Mesenteric fat pad (tissue), 1 donor: ENCODE measurements around the gene ADGRL1. TPM values are rescaled to one million over a fixed set of nuclear protein-coding genes. Genes with fewer than 3 reads are reported as not detected.

Experiments used
- DNase-seq: peaks from one replicate; pipeline ENCODE4 v3.0.0-alpha.2; 2020; ENCODE audit warnings: low spot score
- total RNA-seq: library from RNA; stranded (reverse); fragmentation: NEBNext Ultra II Directional; extraction: Animal tissue kit (Norgen Biotek cat#: 25700); gene quantifications from one replicate; pipeline ENCODE4 v1.2.1, GENCODE V29; 2021
- donor health status: DM: yes; HTN: yes; CAD: no.

ADGRL1 gene
- total RNA-seq, 1 donor from 2014 or later = 27.1 TPM

DNA sequence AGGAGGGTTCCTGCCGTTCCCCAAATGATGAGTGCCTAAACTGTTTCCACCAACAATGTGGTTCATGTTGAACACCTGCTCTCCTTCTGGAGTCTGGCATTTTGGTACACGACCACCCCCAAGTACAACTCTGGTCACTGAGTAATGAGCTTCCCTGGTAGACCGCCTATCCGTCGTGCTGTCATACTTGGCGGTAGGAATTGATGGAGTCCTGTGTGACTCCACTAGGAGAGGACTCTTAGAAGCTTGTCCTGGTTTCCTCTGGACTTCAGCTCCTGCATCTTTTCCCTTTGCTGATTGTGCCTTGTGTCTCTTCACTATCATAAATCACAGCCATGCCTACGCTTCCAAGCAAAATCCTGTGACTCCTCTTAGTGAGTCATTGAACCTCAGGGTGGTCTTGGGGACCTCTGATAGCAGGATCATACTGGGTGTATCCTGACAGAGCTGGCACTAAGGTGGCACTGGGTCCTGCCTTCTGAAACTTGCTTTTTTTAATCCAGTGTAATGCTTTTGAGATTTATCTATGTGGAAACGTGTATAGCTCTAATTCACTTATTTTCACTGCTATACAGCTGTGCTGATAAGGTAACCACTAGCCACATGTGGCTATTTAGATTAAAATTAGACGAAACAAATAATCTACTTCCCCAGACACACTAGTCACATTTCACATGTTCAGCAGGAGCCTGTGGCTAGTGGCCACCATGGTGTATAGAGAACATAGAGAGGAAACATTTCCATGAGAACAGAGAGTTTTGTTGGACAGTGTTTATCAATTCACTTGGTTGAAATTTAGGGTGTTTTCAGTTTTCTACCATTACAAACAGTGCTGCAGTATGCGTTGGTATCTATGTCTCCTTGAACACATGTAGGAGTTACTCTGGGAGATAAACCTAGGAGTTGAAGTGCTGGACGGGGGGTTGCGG, 63.4 kb downstream of the ADGRL1 start:
- no peak for DNase-seq

GRCh38 chr19:14141041-14141440, 64.9 kb downstream of the ADGRL1 start:
- DNase-seq = no peak

GRCh38 chr19:14139944-14140343, 66.0 kb downstream of the ADGRL1 start:
- no peak for DNase-seq

GRCh38 chr19:14138576-14139265, 67.2 kb downstream of the ADGRL1 start:
- DNase-seq = no peak

DNA sequence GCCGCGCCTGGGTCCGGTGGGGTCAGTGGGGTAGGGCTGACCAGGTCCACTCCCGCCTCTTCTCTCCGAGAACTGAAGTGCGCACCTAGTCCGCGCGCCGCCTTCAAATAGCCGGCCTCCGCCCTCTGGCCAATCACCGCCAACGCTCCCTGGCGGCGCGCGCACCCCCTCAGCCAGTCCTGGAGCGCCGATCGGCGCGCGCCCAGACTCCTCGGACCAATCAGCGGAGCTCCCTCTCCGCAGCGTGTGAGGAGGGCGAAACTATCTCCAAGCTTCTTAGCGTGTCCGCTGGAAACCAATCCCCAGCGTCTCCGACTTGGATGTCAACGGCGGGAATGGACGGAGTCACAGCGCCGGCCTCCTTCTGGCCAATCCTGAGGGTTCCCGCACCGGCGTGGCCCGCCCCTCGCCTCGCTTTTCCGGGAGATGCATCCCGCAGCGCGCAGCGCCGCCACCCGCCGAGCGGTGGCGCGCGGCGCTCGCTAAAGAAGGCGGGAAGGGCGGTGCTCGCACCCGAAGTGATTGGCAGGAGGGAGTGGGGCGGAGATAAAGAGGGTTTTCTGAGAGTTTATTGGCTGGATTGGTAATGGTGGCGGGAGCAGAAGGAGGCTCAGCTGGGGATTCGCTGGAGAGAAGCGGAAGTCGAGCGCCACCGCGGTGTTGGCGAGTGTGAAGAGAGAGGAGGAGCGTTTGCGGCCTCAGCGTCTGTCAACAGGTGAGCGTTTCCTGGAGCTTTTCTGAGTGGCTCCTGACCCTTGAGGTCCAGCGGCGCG, 69.3 kb downstream of the ADGRL1 start, which contains the start of gene ASF1B:
Gene ASF1B, minus strand, starts transcription at position 81 of the 773 bp plus-strand sequence. CDS start 133 bp downstream, outside the sequence.
- peak; percentile 99 for DNase-seq

DNA sequence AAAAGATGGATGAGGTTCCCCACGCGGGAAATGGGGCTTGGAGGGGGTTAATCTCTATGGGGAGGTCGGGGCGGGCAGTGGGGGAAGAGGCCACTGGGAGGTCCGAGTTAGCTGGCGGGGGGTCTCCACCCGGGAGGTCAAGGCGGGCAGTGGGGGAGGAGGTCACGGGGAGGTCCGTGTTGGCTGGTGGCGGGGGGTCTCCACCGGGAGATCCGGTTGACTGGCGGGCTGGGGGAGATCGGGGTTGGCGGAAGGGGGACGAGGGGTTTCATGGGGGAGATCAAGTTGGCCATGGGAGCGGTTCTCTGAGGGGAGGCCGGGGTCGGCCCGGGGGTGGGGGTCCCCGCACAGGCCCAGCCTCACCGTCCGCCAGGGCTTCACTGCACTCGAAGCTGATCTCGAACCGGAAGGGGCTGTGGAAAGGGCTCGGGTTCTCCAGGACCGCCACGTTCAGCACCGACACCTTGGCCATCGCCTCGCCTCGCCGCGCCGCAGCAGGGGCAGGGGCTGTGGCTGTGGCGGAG, 69.9 kb downstream of the ADGRL1 start:
- no peak for DNase-seq

DNA sequence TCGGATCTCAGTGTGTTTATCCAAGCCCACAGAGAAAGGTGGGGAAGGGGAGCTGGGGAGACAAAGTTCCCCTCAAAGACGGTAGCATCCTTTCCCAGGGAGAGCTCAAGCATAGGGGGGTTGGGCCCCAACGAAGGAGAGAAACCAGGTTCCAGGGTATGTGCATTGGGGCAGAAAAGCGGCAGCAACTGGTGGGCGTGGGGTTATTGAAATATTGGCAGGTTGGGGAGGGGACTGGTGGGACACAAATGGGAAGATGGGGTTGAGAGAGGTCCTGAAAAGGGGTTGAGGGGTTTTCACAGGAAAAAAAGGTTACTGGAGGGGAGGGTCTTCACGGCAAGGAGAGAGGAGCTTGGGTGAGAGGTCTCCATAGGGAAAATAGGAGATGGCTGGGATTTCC, 70.6 kb downstream of the ADGRL1 start:
- no peak for DNase-seq

GRCh38 chr19:14127929-14128509, 78.0 kb downstream of the ADGRL1 start:
- no peak for DNase-seq

GRCh38 chr19:14127176-14127575, 78.8 kb downstream of the ADGRL1 start:
- no peak for DNase-seq

DNA sequence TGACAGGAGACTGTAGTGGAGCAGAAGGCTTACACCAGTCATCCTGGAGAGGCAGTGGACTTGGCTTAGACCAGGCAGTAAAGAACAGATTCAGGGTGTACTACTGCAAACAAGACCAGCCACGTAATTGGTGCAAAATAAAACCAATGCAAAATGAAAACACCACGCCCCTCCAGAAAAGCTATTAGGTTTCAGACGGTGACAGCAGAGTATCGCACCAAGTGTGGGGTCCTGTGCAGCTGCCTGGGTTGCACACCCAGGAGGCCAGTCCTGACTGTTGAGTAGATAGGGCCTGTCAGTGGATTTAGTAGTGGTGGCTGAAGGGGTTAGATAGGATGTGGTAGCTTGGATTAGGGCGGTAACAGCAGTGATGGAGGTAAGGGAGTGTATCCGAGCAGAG, 83.0 kb downstream of the ADGRL1 start:
- no peak for DNase-seq

DNA sequence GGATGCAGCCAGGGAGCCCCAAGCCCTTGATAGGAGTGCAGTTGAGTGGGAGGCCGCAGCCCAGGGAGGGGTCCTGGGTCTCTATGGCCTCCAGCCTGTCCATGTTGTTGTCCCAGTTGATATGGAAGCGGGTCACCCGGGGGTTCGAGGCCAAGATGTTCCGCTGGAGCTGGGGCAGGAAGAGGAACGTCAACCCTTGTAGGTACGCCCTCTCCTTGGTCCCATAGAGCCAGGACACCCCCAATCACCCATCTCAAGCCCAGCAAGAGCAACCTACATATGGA, 85.5 kb downstream of the ADGRL1 start:
- no peak for DNase-seq

DNA sequence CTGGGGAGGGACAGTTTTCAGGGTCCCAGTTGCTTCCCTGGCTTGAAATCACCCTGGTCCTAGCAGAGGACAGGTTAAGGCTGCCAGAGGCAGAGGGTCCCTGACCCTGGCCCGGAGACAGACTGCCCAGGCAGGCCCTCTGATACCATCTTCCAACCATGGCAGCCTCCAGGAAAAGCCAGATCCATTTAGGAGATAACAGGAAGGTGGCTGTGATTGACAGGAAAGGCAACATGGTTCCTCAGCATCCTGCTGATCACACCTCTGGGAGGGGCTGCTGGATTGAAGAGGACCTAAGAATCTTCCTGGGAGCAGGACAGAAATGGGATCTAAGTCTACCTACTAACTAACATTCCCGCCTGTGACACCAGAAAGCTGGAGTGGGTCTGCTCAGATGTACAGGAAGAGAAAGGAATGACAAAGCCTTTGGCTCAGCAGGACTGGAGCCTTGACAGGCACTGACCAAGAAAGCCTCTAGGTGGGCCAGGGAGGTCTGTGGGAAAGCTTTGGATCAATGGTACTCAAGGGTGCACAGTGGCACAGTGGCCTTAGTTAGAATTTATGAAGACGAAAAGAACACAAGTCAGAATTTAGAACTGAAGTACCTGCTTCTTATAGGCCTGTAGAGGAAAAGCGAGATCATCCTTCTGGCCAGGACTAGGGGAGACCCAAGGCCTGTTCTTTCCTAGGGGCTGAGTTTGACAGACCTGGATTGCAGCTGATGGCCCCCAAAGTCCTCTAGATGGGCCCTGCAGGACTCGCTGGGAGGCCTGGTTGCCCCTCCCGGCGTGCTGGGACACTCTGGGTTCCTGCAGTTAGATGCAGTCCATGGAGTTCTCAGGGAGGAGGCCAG, 86.1 kb downstream of the ADGRL1 start:
- no peak for DNase-seq

DNA sequence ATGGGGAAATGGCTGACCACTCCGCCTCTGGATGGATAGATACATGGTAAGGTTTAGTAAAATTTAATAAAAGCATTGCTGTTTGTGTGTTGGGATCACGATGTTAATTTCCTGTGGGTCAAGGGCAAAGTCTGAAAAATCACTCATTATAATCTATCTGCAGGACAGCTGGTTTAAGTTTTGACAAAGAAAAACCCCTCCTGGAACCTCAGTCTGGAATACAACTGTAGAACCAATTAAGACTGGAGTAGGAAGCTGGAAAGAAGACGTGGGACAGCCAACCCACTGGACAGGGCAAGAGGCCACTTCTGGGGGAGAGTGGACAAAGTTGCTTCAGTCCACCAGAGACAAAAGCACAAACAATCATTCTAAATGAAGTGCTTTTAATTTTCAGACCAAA, 86.8 kb downstream of the ADGRL1 start:
- DNase-seq = no peak

DNA sequence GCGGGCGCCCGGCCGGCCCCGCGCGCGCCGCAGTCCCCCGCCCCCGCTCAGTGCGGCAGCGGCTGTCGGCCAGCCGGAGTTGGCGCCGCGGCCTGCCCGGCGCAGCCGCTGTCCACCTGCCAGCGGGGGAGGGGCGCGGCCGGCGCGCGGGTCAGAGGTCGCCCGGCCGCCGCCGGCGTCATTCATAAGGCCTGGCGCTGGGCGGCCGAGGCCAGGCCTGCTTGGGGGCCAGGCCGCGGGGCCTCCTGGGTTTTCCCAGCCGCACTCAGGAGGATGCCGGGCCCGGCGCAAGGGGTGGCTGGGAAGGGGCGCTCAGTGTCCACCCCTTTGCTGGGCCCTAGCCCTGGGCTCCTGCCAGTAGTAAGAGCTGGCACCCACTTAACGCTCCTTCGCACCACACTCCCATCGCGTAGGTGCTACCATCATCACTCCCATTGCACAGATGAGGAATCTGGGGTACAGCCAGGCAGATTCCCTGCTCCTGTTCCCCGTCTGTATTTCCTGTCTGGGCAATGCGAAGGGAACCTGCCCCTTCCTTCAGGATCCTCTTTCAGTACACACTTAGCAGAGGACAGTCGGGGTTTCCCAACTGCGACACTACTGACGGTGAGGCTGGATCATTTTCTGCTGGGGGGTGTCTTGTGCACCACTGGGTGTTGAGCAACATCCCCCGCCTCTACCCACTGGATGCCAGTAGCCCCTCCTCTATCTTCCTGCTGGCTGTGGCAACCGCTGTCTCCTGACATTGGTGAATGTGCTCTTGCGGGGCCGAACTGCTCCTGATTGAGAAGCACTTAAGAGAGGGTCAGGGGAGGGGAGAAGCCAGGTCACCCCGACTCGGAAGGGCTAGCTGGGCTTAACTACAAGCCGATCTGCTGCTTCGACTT, 87.6 kb downstream of the ADGRL1 start:
- peak; percentile 94 for DNase-seq

DNA sequence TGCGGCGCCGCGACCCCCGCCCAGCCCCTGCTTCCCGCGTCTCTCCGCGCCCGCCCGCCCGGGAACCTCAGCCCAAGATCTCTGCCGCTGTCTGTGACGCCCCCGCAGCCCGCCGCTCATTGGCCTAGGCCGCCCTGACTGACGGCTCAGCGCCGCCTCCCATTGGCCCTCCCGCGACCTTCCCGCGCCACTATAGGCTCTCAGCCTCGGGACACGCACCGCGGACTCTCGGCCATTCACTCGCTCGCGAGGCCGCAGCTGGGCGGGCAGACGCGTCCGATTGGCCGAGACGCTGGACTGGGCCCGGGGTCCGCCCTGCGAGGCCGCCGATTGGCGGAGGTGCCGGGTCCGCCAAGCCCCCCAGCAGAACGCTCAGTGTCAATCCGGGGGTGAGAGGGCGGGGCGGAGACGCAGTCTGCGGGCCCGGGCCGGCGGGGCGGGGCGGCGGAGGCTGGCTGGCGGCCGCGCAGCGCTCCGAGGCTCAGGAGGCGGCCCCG, 88.3 kb downstream of the ADGRL1 start, which contains the start of gene PRKACA:
Gene PRKACA, minus strand, starts transcription at position 95 of the 497 bp plus-strand sequence. CDS start 215 bp downstream, outside the sequence.
- peak; percentile 100 for DNase-seq

DNA sequence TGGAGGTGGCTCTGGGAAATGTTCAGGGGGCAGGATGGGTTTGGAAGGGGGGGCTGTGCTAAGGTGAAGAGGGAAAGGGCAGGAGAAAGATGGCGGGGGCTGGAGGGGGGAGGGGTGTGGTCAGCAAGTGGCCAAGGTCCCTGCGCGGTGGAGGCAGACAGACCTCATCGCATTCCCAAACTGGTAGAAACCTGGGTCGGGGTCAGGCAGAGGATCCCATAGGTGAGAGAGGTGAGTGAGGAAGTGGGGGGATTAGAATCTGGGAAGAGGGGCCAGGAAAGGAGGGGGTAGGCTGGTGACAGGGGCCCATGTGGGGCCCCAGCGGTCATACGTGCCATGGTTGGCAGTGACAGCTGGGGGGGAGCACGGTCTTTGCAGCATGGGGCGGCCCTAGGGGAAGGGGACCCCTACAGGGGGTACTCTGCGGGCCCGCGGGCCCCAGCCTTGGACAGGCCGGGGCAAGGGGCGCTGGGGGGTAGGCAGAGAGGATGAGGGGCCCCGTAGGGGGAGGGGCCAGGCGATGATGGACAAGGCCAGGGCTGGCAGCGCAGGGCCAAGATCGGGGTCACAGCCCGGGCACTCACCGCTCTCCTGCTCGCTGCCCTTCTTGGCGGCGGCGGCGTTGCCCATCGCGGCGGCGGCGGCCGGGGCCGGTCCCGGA, 88.9 kb downstream of the ADGRL1 start:
- no peak for DNase-seq

GRCh38 chr19:14116525-14116917, 89.4 kb downstream of the ADGRL1 start:
- no peak for DNase-seq

DNA sequence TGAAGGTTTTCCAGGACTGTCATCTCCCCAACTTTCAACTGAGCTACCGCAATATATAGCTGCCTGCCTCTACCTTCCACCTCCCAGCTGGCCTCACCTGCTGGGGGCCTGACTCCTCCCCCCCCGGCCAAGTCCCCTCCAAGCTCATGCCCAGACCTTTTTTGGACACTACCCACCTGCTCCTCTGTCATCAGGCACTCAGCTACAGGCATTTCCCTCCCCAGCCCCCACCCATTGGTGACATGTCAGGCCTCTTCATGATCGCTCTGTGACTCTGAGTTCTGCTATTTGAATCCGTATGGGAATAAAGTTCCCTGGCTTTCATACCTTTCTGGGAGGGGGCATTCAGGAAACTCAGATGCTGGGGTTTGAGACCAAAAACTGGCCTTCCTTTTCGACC, 90.2 kb downstream of the ADGRL1 start:
- DNase-seq = no peak
